ENCODE results near the gene CCDC192. TPM values are rescaled to one million over a fixed set of nuclear protein-coding genes. Genes with fewer than 3 reads are reported as not detected.
A peak's percentile ranks its signal among the peaks of the same experiment; 100 is the strongest.

Gene CCDC192
- total RNA-seq, 4 donors from 2014 or later: 0.94 to 2.6 (median 0.94) TPM; not detected in 1

DNA sequence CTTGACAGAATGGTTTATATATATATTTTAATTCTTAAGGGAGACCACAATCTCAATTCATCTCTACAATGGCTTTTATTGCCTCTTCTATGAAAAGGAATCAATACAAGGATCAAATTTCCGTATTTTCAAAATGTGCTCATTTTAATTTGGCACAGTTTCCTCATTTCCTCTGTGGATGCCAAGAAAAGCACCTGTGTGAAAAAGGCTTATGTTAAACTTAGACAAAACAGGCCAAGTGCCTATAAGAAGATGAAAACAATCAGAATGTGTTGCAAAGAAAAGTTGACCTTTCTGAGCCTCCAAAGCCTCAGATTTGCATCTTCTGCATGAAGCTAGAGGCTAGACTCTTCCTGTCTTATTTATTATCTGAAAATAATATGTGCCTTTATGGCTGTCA, 206.6 kb downstream of the CCDC192 start:
- H3K36me3 ChIP-seq: no peaks in the 10 kb centered on the region
- H3K9me3 ChIP-seq: no peaks in the 10 kb centered on the region
- no peak for ATAC-seq
- H3K4me1 ChIP-seq: peaks cover 0 to 44% (median 0%) of the 10 kb centered on the region in 3 donors
- TF ChIP-seq POLR2A (IDR thresholded peaks at IDR 0.05) (no peak), POLR2AphosphoS5 (IDR thresholded peaks at IDR 0.05) (no peak), EP300 (IDR thresholded peaks at IDR 0.05) (no peak)
- TF ChIP-seq, protein P1, sequence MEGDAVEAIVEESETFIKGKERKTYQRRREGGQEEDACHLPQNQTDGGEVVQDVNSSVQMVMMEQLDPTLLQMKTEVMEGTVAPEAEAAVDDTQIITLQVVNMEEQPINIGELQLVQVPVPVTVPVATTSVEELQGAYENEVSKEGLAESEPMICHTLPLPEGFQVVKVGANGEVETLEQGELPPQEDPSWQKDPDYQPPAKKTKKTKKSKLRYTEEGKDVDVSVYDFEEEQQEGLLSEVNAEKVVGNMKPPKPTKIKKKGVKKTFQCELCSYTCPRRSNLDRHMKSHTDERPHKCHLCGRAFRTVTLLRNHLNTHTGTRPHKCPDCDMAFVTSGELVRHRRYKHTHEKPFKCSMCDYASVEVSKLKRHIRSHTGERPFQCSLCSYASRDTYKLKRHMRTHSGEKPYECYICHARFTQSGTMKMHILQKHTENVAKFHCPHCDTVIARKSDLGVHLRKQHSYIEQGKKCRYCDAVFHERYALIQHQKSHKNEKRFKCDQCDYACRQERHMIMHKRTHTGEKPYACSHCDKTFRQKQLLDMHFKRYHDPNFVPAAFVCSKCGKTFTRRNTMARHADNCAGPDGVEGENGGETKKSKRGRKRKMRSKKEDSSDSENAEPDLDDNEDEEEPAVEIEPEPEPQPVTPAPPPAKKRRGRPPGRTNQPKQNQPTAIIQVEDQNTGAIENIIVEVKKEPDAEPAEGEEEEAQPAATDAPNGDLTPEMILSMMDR (IDR thresholded peaks at IDR 0.05): no peak
- H3K27ac ChIP-seq: no peak overlapping the region
- WGBS, 2 donors (ENCODE audit: low coverage in 1 of 2): 53 to 59% methylated on average over 1 of the region's 1 CpG
- no peak overlapping the region for H3K4me3 ChIP-seq
- no peaks in the 10 kb centered on the region for H3K27me3 ChIP-seq

- no peak for ATAC-seq
- H3K27me3 ChIP-seq: no peaks in the 10 kb centered on the region
- 80 to 96% methylated on average over 1 to 2 of the region's 2 CpGs for WGBS, 2 donors (ENCODE audit: low coverage in 1 of 2)
- H3K4me3 ChIP-seq: no peak overlapping the region
- TF ChIP-seq EP300 (IDR thresholded peaks at IDR 0.05): no peak
- no peak for TF ChIP-seq POLR2A (IDR thresholded peaks at IDR 0.05)
- no peak overlapping the region for H3K27ac ChIP-seq
- H3K4me1 ChIP-seq: peaks cover 0 to 39% (median 0%) of the 10 kb centered on the region in 3 donors
- H3K36me3 ChIP-seq: no peaks in the 10 kb centered on the region
- H3K9me3 ChIP-seq: no peaks in the 10 kb centered on the region
These were observed 207.2 kb downstream of the CCDC192 start for GRCh38 chr5:127910307-127910956.

GRCh38 chr5:127911619-127912018, 208.4 kb downstream of the CCDC192 start:
- H3K4me3 ChIP-seq: no peak overlapping the region
- H3K27ac ChIP-seq: no peak overlapping the region
- H3K36me3 ChIP-seq: no peaks in the 10 kb centered on the region
- 92% methylated on average over 2 of the region's 2 CpGs; no CpG with 5 or more reads in 1 of the 2 donors for WGBS, 2 donors (ENCODE audit: low coverage in 1 of 2)
- peaks cover 0 to 27% (median 0%) of the 10 kb centered on the region in 3 donors for H3K4me1 ChIP-seq
- TF ChIP-seq, protein P1 (IDR thresholded peaks at IDR 0.05): no peak
- TF ChIP-seq POLR2AphosphoS5 (IDR thresholded peaks at IDR 0.05): no peak
- no peak for TF ChIP-seq POLR2A (IDR thresholded peaks at IDR 0.05)
- TF ChIP-seq EP300 (IDR thresholded peaks at IDR 0.05): no peak
- H3K9me3 ChIP-seq: no peaks in the 10 kb centered on the region
- ATAC-seq: no peak
- H3K27me3 ChIP-seq: no peaks in the 10 kb centered on the region

GRCh38 chr5:127912411-127912810, 209.2 kb downstream of the CCDC192 start:
- 83 to 100% methylated on average over 1 to 3 of the region's 3 CpGs for WGBS, 2 donors (ENCODE audit: low coverage in 1 of 2)
- H3K9me3 ChIP-seq: no peaks in the 10 kb centered on the region
- no peak overlapping the region for H3K4me3 ChIP-seq
- no peak overlapping the region for H3K27ac ChIP-seq
- no peaks in the 10 kb centered on the region for H3K27me3 ChIP-seq
- ATAC-seq: no peak
- H3K4me1 ChIP-seq: peaks cover 0 to 31% (median 0%) of the 10 kb centered on the region in 3 donors
- H3K36me3 ChIP-seq: no peaks in the 10 kb centered on the region
- TF ChIP-seq POLR2AphosphoS5 (IDR thresholded peaks at IDR 0.05) (no peak), EP300 (IDR thresholded peaks at IDR 0.05) (no peak), POLR2A (IDR thresholded peaks at IDR 0.05) (no peak)
- TF ChIP-seq, protein P1 (IDR thresholded peaks at IDR 0.05): no peak

DNA sequence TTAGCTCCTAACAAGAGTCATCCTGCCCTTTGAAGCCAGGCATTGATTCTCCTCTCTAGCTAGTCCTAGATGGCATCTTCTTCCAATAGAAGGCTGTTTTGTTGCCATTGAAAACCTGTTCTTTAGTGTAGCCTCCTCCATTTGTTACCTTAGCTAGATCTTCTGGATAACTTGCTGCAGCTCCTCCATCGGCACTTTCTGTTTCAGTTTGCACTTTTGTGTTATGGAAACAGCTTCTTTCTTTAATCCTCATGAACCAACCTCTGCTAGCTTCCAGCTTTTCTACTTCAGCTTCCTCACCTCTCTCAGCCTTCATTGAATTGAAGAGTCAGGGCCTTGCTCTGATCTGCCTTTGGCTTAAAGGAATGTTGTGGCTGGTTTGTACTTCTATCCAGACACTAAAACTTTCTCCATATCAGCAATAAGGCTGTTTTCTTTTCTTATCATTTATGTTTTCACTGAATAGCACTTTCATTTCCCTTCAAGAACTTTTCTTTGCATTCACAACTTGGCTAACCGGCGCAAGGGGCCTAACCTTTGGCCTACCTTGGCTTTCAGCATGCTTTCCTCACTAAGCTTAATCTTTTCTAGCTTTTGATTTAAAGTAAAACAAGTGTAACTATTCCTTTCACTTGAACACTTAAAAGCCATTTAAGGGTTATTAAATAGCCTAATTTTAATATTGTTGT, 213.8 kb downstream of the CCDC192 start:
- peaks cover 0 to 7% (median 0%) of the 10 kb centered on the region in 3 donors for H3K4me1 ChIP-seq
- H3K36me3 ChIP-seq: no peaks in the 10 kb centered on the region
- no peak overlapping the region for H3K4me3 ChIP-seq
- H3K27me3 ChIP-seq: no peaks in the 10 kb centered on the region
- TF ChIP-seq POLR2A (IDR thresholded peaks at IDR 0.05) (no peak), EP300 (IDR thresholded peaks at IDR 0.05) (no peak), POLR2AphosphoS5 (IDR thresholded peaks at IDR 0.05) (no peak)
- TF ChIP-seq, protein P1 (IDR thresholded peaks at IDR 0.05): no peak
- peak overlapping the region in 1 of 4 donors; percentile 10 for H3K27ac ChIP-seq
- H3K9me3 ChIP-seq: no peaks in the 10 kb centered on the region
- WGBS, 2 donors (ENCODE audit: low coverage in 1 of 2): 66 to 71% methylated on average over 3 of the region's 3 CpGs
- no peak for ATAC-seq
